ENCODE results near the gene INPP5A.

Gene INPP5A

GRCh38 chr10:132510174-132510611 lies 27.4 kb upstream of the INPP5A start:
- H3K4me3 ChIP-seq (ENCODE audit: low read depth, low read length), result no peak overlapping the region
- DNase-seq (ENCODE audit: low read depth), result no peak
- TF ChIP-seq CTCF (IDR thresholded peaks at IDR 0.05; ENCODE audit: low read depth, low read length, missing control alignments), result no peak

- no peak for DNase-seq (ENCODE audit: low read depth)
- TF ChIP-seq CTCF (IDR thresholded peaks at IDR 0.05; ENCODE audit: low read depth, low read length, missing control alignments), result no peak
These were observed 26.2 kb upstream of the INPP5A start for GRCh38 chr10:132511121-132512051.

GRCh38 chr10:132512052-132512442 lies 25.5 kb upstream of the INPP5A start:
- TF ChIP-seq CTCF (IDR thresholded peaks at IDR 0.05; ENCODE audit: low read depth, low read length, missing control alignments), result no peak
- DNase-seq (ENCODE audit: low read depth), result no peak
- no peak overlapping the region for H3K4me3 ChIP-seq (ENCODE audit: low read depth, low read length)

More at GRCh38 chr10:132511121-132512051, 26.2 kb upstream of the INPP5A start:
- H3K4me3 ChIP-seq (ENCODE audit: low read depth, low read length), result no peak overlapping the region

GRCh38 chr10:132512693-132513345 lies 24.8 kb upstream of the INPP5A start:
- TF ChIP-seq CTCF (IDR thresholded peaks at IDR 0.05; ENCODE audit: low read depth, low read length, missing control alignments), result no peak

GRCh38 chr10:132514821-132515520 lies 22.6 kb upstream of the INPP5A start:
- TF ChIP-seq CTCF (IDR thresholded peaks at IDR 0.05; ENCODE audit: low read depth, low read length, missing control alignments), result no peak
- no peak for DNase-seq (ENCODE audit: low read depth)
- H3K4me3 ChIP-seq (ENCODE audit: low read depth, low read length), result no peak overlapping the region

More at GRCh38 chr10:132512693-132513345, 24.8 kb upstream of the INPP5A start:
- no peak for DNase-seq (ENCODE audit: low read depth)
- H3K4me3 ChIP-seq (ENCODE audit: low read depth, low read length), result no peak overlapping the region

GRCh38 chr10:132515811-132516726 lies 21.5 kb upstream of the INPP5A start:
- no peak for TF ChIP-seq CTCF (IDR thresholded peaks at IDR 0.05; ENCODE audit: low read depth, low read length, missing control alignments)
- H3K4me3 ChIP-seq (ENCODE audit: low read depth, low read length), result no peak overlapping the region
- no peak for DNase-seq (ENCODE audit: low read depth)

Data from GM12864 (cell line).